Left renal pelvis (tissue), 4 donors: Measurements from ENCODE around the gene ROR1. TPM values are rescaled to one million over a fixed set of nuclear protein-coding genes. Genes with fewer than 3 reads are reported as not detected.
"Not testable (repeated sequence)": the region's sequence is repeated elsewhere in the genome, so short reads cannot be mapped to it uniquely, and the experiment has no call there.

Experiments used
- DNase-seq, 4 donors: peaks; one replicate each; pipeline ENCODE4 v3.0.0-alpha.2; 2013; ENCODE audit warnings: low read depth in 4 of 4, low spot score in 3 of 4
- polyA plus RNA-seq, 4 donors: library from polyadenylated mRNA; unstranded; fragments of 120-200 nt; gene quantifications; one replicate each; pipeline ENCODE4 v1.2.1, GENCODE V29; 2013; ENCODE audit not compliant: insufficient read length in 4 of 4

Gene ROR1
- polyA plus RNA-seq, 4 donors, result 28.2 to 116 (median 39.3) TPM

- DNase-seq, result no peak
These were observed 17.2 kb downstream of the ROR1 start for GRCh38 chr1:63790989-63791388.

DNA sequence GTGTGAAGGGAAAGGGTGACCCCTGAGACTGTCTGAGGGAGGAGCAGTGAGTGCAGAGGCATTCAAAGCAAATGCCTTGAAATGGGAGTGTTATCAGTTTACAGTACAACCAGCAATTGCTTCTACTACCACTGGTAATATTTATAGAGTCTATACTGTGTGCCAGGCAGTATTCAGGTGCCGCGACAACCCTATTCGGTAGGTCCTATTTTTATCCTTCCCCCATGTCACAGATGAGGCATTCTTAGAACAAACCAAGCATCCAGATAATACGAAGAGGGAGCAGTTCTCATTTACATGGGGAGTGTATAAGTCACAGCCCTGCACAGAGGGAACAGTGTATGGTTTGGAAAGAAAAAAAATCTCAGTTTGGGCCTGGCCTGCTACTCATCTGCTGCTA lies 18.3 kb downstream of the ROR1 start:
- no peak for DNase-seq

GRCh38 chr1:63793741-63794240 lies 20.0 kb downstream of the ROR1 start:
- DNase-seq, result no peak

DNA sequence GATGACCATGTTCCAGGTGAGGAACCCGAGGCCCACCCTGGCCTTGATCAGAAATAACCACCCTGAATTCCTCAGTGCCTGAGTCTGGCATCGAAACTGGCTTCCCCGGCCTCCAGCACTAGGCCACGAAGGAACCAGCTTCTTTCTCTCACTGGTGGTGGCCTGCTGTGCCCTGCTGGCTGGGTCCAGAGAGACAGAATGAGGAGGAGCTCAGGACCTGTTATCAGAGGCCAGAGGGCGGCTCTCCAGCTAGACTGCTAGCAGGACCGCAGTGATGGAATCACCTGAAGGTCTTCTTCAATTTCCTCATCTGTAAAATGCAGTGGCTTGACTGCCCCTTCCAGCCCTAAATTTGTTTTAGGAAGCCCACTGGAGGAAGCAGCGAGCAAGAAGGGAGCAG lies 20.5 kb downstream of the ROR1 start:
- DNase-seq, result no peak

GRCh38 chr1:63794939-63795378 lies 21.1 kb downstream of the ROR1 start:
- DNase-seq, result no peak

GRCh38 chr1:63795455-63795854 lies 21.6 kb downstream of the ROR1 start:
- no peak for DNase-seq

DNA sequence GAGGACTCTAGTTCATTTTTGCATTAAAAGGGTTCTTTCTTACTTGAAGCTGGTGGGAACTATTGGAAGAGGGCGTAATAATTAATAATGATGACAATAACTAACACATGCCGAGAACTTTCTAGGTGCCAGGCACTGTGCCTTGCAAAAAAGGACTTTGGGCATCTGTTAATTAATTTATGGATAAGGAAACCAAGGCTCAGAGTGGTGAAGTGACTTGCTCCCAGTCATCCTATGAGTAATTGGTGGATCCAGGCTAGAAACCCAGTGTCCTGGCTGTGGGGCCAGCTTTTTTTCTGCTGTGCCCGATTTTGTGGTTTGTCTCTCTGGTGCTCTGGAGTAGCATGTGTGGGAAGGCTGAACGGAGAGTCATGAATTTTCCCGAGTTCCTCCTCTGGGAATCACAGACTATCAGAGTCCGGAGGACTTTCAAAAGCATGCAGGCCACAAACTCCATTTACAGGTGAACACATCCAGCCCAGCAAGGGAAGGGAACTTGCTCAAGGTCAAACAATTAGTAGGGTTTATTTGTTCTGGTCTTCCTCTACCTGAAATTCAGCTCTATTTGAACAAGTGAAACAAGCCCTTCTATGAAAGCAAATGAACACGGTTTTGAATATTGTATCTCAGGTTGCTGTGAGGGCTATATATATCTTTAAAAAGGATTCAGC lies 23.4 kb downstream of the ROR1 start:
- DNase-seq, result no peak

DNA sequence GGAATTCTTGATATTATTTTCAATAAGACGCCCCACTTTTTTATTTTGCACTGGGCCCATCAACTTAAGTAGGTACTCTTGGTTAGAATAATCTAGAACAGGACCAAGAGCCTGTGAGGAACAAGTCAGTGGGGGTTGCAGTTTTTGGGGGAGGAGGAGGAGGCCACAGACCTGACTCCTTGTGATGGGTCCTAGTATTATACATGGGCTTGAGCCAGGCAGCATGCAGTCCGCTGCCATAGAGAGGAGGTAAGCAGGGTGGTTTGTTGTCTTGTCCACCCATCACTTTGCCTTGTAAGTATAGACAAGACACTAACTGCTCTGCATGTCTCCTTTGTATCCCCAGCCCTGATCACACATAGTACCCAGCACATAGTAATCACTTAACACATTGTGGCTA lies 24.5 kb downstream of the ROR1 start:
- DNase-seq, result no peak

- no peak for DNase-seq
These were observed 25.5 kb downstream of the ROR1 start for GRCh38 chr1:63799307-63799706.

- no peak for DNase-seq
These were observed 26.0 kb downstream of the ROR1 start for GRCh38 chr1:63799820-63800219.

DNA sequence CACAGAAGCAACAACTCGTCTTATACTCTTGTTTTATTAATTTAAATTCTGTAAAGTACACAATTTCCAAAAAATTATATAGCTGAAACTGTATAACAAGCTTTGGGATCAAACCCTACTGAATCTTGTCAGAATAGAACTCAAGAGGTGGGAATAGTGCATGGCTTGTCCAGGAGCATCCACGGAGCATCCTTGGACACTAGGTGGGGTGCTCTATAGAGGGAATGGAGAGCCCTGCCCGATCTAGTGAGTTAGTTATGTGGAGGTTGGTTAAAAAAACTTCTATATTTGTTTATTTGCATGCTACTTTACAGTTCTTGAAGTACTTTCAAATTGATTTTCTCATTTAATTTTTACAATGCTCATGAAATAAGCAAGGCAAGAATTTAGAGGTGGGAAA lies 28.3 kb downstream of the ROR1 start:
- DNase-seq, result no peak

GRCh38 chr1:63804829-63805484 lies 31.1 kb downstream of the ROR1 start:
- DNase-seq, result no peak

GRCh38 chr1:63807046-63807445 lies 33.2 kb downstream of the ROR1 start:
- no peak for DNase-seq

DNA sequence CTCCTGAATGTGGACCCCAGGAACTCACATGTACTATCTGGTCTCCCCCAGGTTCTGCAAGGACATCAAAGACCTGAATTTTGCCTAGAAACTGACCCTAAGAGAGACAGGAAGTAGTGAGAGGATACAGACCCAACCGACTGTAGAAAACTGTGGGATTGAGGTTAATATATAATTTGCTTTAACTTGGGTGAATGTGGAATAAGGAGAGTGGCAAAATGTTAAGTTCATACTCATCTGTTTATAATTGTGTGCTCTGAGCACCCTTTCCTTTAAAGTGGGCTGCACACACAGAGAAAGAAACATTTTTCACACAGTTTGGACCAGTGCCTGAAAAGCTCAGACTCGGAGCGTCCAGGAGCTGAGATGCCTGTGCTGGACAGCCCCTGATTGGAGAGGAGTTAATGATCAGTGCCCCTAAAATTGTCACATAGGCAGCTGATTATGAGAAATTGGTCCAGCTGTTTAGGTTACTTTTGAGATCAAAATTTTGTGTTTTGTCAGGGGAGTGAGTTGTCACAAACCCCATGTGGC lies 37.2 kb downstream of the ROR1 start:
- DNase-seq, result no peak

GRCh38 chr1:63812071-63812700 lies 38.4 kb downstream of the ROR1 start:
- DNase-seq, result no peak

DNA sequence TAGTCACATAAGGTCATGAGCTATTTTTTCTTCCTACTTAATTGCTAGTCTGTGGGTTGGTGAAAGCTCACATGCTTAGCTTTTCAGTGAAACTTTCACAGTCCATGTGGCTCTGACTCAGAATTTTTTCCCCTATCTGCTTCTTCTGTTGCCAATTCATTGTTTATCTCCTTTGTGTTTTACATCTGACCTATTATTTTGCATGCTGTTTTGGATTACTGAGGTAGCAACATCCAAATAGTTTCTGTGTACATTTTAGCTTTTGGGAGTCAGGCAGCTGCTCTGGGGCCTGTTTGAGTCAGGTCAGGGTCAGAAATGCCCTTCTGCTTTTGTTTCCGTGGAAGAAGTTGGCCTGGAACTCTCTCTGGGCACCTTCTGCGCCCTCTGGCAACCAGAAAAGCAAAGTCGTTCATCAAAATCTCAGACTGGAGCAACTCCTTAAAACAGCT lies 40.0 kb downstream of the ROR1 start:
- DNase-seq, result no peak

GRCh38 chr1:63816217-63816815 lies 42.5 kb downstream of the ROR1 start:
- DNase-seq, result not testable (repeated sequence)

GRCh38 chr1:63817152-63817667 lies 43.4 kb downstream of the ROR1 start:
- no peak for DNase-seq

GRCh38 chr1:63817700-63818099 lies 43.9 kb downstream of the ROR1 start:
- DNase-seq, result no peak

- no peak for DNase-seq
These were observed 44.9 kb downstream of the ROR1 start for GRCh38 chr1:63818567-63819325.
